ENCODE results near the gene DNAJC11. TPM values are rescaled to one million over a fixed set of nuclear protein-coding genes. Genes with fewer than 3 reads are reported as not detected.

DNAJC11 gene
- total and polyA plus RNA-seq, 10 donors: 13.3 to 66.9 (median 54.6) TPM

DNA sequence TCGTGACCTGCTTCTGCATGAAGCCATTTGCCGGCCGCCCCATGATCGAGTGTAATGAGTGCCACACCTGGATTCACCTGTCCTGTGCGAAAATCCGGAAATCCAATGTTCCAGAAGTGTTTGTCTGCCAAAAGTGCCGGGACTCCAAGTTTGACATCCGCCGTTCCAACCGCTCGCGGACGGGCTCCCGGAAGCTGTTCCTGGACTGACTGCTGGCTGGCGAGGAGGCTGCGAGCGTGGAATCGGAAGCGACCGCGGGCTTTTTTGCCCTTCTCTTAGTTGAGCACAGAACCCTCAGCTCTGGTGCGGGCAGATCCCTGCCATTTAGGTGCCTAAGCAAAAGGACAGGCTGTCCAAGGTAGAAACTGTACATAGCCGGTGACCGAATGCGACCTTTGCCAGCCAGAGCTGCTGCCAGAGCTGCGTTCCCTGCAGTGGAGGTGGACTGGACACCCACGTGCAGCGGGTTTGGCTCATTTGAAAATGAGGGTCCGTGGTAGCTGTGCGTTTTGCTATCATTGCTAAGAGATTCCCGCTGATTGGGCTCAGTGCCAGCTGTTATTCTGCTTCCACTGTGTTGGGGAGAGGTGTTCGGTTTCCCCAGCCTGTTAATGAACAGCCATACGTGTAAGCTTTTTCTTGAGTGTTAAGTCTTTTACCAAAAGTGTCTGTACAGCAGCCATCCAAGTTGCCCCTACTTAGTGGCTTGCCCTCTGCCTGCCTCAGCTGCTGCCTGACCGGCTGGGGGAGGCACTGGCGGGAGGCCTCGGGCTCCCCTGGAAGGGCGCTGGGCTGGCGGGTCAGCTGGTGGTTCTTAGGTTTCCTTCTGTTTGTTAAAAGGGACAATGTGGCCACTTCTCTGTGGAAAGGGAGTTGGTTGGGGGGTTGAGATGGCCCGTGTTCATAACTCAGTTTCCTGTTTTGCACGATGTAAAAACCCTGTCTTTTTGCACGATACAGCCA is 79.9 kb downstream of the DNAJC11 start:
- no peaks in the 10 kb centered on the region for H3K9me3 ChIP-seq
- no peak overlapping the region for H3K4me3 ChIP-seq
- peaks cover 0 to 71% (median 35%) of the 10 kb centered on the region in 6 donors for H3K36me3 ChIP-seq
- TF ChIP-seq CTCF (IDR thresholded peaks at IDR 0.05 in 8 of 11, conservative IDR thresholded peaks at IDR 0.05 in 3 of 11) (no peak), POLR2A (IDR thresholded peaks at IDR 0.05) (no peak), POLR2AphosphoS5 (IDR thresholded peaks at IDR 0.05) (no peak)
- peaks cover 10 to 30% (median 22%) of the 10 kb centered on the region in 6 donors for H3K4me1 ChIP-seq
- WGBS, 5 donors: 89 to 94% (median 93%) methylated on average over 41 of the region's 41 CpGs
- DNase-seq: no peak
- intact Hi-C loops (cut with DNase I; ENCODE audit: low total_unique reads): loop anchor here (10.0 kb wide), 1 partner anchor 47 kb away; the partner anchor contains the start of gene ZBTB48
- no peak overlapping the region for H3K27ac ChIP-seq
- no peaks in the 10 kb centered on the region for H3K27me3 ChIP-seq (replicated peaks in 1 of 7)

GRCh38 chr1:6619045-6619444 is 82.6 kb downstream of the DNAJC11 start:
- WGBS, 5 donors: 92 to 97% (median 93%) methylated on average over 4 of the region's 4 CpGs
- H3K9me3 ChIP-seq: no peaks in the 10 kb centered on the region
- H3K4me3 ChIP-seq: no peak overlapping the region
- H3K27ac ChIP-seq: no peak overlapping the region
- intact Hi-C loops (cut with DNase I; ENCODE audit: low total_unique reads): no loop called here
- no peak for DNase-seq
- TF ChIP-seq POLR2AphosphoS5 (IDR thresholded peaks at IDR 0.05) (no peak), POLR2A (IDR thresholded peaks at IDR 0.05) (no peak), CTCF (IDR thresholded peaks at IDR 0.05 in 8 of 11, conservative IDR thresholded peaks at IDR 0.05 in 3 of 11) (no peak)
- peaks cover 0 to 72% (median 35%) of the 10 kb centered on the region in 6 donors for H3K36me3 ChIP-seq
- peaks cover 0 to 8% (median 0%) of the 10 kb centered on the region in 7 donors for H3K27me3 ChIP-seq (replicated peaks in 1 of 7)
- H3K4me1 ChIP-seq: peaks cover 6 to 24% (median 13%) of the 10 kb centered on the region in 6 donors

GRCh38 chr1:6614929-6615785 is 86.5 kb downstream of the DNAJC11 start:
- TF ChIP-seq CTCF (IDR thresholded peaks at IDR 0.05 in 8 of 11, conservative IDR thresholded peaks at IDR 0.05 in 3 of 11): no peak
- no peak for TF ChIP-seq POLR2A (IDR thresholded peaks at IDR 0.05)
- TF ChIP-seq POLR2AphosphoS5 (IDR thresholded peaks at IDR 0.05): no peak
- H3K27ac ChIP-seq: peak overlapping the region in 7 of 8 donors; percentile 90 to 97 (median 95)
- no peaks in the 10 kb centered on the region for H3K9me3 ChIP-seq
- 3 to 5% (median 3%) methylated on average over 36 to 82 of the region's 82 CpGs for WGBS, 5 donors
- intact Hi-C loops (cut with DNase I; ENCODE audit: low total_unique reads): no loop called here
- peak overlapping the region; percentile 87 to 99 (median 95) for H3K4me3 ChIP-seq
- H3K36me3 ChIP-seq: peaks cover 0 to 34% (median 8%) of the 10 kb centered on the region in 6 donors
- peaks cover 0 to 8% (median 0%) of the 10 kb centered on the region in 7 donors for H3K27me3 ChIP-seq (replicated peaks in 1 of 7)
- DNase-seq: peak; percentile 87
- peaks cover 10 to 49% (median 27%) of the 10 kb centered on the region in 6 donors for H3K4me1 ChIP-seq
